ENCODE measurements around the gene MAPK1.

MAPK1 gene

DNA sequence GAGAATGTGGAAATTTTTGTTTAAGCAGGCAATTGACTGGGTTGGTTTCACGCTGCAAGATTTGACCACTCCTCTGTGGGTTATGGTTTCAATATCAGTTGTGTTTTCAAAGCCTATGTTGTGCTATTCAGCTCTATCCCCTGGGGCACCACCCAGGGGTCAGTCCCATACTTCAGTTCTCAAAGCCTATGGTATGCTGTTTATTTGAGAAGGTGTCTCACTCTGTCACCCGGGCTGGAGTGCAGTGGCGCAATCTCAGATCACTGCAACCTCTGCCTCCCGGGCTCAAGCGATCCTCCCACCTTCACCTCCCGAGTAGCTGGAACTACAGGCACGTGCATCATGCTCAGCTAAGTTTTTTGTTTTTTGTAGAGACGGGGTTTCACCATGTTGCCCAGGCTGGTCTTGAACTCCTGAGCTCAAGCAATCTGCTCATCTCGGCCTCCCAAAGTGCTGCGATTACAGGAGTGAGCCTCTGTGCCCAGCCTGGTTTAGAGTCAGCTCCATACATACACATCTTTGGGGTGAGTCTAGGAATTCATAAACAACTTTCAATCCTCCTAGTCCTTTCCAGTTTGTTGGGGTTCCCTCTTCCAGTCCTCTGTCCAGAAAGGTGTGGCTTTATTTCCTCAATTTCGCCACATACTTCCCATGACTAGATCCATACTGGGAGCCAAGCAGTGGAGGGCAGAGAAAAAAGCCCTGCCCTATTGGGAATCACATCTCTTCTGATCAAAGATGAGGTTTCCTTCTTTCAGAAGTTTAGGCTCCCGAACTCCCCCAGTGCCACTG lies 35.0 kb upstream of the MAPK1 start (continued):
- no peak for TF ChIP-seq ZNF837 (tag by site-specific recombination; IDR thresholded peaks at IDR 0.05)
- no peak for TF ChIP-seq RBAK (tag by site-specific recombination; IDR thresholded peaks at IDR 0.05)
- no peak for TF ChIP-seq ZNF571 (tag by site-specific recombination; IDR thresholded peaks at IDR 0.05)
- no peak for TF ChIP-seq ZNF302 (tag by site-specific recombination; IDR thresholded peaks at IDR 0.05; ENCODE audit: low read depth)
- TF ChIP-seq ZNF214 (tag by site-specific recombination; IDR thresholded peaks at IDR 0.05; ENCODE audit: borderline replicate concordance) = no peak
- no peak for TF ChIP-seq ZNF341 (tag by site-specific recombination; IDR thresholded peaks at IDR 0.05; ENCODE audit: low read depth)
- TF ChIP-seq BCL11A (tag by site-specific recombination; IDR thresholded peaks at IDR 0.05; ENCODE audit: low read depth) = no peak

DNA sequence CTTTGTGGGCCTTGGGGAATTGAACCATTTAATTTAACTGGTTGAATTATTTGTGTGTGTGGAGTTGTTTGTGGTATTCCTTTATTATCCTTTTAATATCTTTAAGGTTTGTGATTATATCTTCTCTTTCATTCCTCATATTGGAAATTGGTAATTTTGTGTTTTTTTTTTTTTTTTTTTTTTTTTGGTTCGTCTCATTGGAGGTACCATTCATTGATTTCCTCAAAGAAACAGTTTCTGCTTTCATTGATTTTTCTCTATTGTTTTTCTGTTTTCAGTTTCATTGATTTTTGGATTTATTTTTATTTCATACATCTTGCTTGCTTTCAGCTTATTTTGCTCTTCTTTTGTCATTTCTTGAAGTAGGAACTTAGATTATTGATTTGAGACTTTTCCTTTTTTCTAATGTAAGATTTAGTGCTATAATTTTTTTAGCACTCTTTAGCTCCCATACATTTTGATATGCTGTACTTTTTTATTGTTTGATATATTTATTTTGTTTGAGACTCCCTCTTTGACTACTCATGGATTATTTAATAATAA lies 31.0 kb upstream of the MAPK1 start:
- no peak overlapping the region for H3K27ac ChIP-seq (ENCODE audit: extremely low read depth, low read depth, low read length)
- CTCF ChIA-PET = interaction anchor here (0.5 to 1.8 kb wide), 2 partner anchors 11 to 55 kb away, joined by 3 to 11 read pairs; partner anchors contain the start of gene PPM1F
- TF ChIP-seq, protein P1, sequence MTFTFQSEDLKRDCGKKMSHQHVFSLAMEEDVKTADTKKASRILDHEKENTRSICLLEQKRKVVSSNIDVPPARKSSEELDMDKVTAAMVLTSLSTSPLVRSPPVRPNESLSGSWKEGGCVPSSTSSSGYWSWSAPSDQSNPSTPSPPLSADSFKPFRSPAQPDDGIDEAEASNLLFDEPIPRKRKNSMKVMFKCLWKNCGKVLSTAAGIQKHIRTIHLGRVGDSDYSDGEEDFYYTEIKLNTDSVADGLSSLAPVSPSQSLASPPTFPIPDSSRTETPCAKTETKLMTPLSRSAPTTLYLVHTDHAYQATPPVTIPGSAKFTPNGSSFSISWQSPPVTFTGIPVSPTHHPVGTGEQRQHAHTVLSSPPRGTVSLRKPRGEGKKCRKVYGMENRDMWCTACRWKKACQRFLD (tag by site-specific recombination; IDR thresholded peaks at IDR 0.05) = no peak
- TF ChIP-seq ZBTB17 (tag by site-specific recombination; IDR thresholded peaks at IDR 0.05) = no peak
- TF ChIP-seq, protein P2, sequence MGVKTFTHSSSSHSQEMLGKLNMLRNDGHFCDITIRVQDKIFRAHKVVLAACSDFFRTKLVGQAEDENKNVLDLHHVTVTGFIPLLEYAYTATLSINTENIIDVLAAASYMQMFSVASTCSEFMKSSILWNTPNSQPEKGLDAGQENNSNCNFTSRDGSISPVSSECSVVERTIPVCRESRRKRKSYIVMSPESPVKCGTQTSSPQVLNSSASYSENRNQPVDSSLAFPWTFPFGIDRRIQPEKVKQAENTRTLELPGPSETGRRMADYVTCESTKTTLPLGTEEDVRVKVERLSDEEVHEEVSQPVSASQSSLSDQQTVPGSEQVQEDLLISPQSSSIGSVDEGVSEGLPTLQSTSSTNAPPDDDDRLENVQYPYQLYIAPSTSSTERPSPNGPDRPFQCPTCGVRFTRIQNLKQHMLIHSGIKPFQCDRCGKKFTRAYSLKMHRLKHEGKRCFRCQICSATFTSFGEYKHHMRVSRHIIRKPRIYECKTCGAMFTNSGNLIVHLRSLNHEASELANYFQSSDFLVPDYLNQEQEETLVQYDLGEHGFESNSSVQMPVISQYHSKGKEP (tag by site-specific recombination; IDR thresholded peaks at IDR 0.05) = no peak
- TF ChIP-seq ZBTB48 (tag by site-specific recombination; IDR thresholded peaks at IDR 0.05) = no peak
- TF ChIP-seq ZNF596 (tag by site-specific recombination; IDR thresholded peaks at IDR 0.05) = no peak
- TF ChIP-seq, protein P3, sequence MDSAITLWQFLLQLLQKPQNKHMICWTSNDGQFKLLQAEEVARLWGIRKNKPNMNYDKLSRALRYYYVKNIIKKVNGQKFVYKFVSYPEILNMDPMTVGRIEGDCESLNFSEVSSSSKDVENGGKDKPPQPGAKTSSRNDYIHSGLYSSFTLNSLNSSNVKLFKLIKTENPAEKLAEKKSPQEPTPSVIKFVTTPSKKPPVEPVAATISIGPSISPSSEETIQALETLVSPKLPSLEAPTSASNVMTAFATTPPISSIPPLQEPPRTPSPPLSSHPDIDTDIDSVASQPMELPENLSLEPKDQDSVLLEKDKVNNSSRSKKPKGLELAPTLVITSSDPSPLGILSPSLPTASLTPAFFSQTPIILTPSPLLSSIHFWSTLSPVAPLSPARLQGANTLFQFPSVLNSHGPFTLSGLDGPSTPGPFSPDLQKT (IDR thresholded peaks at IDR 0.05; ENCODE audit: borderline replicate concordance, low read depth, low read length) = no peak
- TF ChIP-seq ZNF426 (tag by site-specific recombination; IDR thresholded peaks at IDR 0.05) = no peak
- no peak for TF ChIP-seq ZFP41 (tag by site-specific recombination; IDR thresholded peaks at IDR 0.05; ENCODE audit: borderline replicate concordance)
- TF ChIP-seq, protein P4, sequence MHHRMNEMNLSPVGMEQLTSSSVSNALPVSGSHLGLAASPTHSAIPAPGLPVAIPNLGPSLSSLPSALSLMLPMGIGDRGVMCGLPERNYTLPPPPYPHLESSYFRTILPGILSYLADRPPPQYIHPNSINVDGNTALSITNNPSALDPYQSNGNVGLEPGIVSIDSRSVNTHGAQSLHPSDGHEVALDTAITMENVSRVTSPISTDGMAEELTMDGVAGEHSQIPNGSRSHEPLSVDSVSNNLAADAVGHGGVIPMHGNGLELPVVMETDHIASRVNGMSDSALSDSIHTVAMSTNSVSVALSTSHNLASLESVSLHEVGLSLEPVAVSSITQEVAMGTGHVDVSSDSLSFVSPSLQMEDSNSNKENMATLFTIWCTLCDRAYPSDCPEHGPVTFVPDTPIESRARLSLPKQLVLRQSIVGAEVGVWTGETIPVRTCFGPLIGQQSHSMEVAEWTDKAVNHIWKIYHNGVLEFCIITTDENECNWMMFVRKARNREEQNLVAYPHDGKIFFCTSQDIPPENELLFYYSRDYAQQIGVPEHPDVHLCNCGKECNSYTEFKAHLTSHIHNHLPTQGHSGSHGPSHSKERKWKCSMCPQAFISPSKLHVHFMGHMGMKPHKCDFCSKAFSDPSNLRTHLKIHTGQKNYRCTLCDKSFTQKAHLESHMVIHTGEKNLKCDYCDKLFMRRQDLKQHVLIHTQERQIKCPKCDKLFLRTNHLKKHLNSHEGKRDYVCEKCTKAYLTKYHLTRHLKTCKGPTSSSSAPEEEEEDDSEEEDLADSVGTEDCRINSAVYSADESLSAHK (tag by site-specific recombination; IDR thresholded peaks at IDR 0.05) = no peak
- TF ChIP-seq, protein P5, sequence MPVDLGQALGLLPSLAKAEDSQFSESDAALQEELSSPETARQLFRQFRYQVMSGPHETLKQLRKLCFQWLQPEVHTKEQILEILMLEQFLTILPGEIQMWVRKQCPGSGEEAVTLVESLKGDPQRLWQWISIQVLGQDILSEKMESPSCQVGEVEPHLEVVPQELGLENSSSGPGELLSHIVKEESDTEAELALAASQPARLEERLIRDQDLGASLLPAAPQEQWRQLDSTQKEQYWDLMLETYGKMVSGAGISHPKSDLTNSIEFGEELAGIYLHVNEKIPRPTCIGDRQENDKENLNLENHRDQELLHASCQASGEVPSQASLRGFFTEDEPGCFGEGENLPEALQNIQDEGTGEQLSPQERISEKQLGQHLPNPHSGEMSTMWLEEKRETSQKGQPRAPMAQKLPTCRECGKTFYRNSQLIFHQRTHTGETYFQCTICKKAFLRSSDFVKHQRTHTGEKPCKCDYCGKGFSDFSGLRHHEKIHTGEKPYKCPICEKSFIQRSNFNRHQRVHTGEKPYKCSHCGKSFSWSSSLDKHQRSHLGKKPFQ (tag by site-specific recombination; IDR thresholded peaks at IDR 0.05) = no peak
- TF ChIP-seq BCL11A (tag by site-specific recombination; IDR thresholded peaks at IDR 0.05; ENCODE audit: low read depth) = no peak
- TF ChIP-seq FEZF1 (tag by site-specific recombination; IDR thresholded peaks at IDR 0.05) = no peak
- H3K9me3 ChIP-seq (ENCODE audit: control insufficient read depth, insufficient read depth, low read depth, low read length) = no peaks in the 10 kb centered on the region
- H3K4me1 ChIP-seq (ENCODE audit: control insufficient read depth, insufficient read depth, low read length) = no peaks in the 10 kb centered on the region
- H3K4me3 ChIP-seq (ENCODE audit: low read depth, low read length) = no peak overlapping the region
- no peaks in the 10 kb centered on the region for H3K36me3 ChIP-seq (ENCODE audit: control insufficient read depth in 2 of 2, insufficient read depth in 1 of 2, low read length in 2 of 2)
- POLR2A ChIA-PET = no interaction called here

All from HEK293 (cell line).